SU-DHL-6 (cell line): Measurements from ENCODE around the gene BIN1.

ENCODE experiments used
- EZH2phosphoT487 ChIP-seq: fragments of 200-600 bp; sonication (generic), shearing (Covaris generic); conservative IDR thresholded peaks from 2 replicates; pipeline ENCODE4 v1.6.1; 2018; ENCODE audit warnings: mild to moderate bottlenecking, antibody characterized with exemption, low read length, moderate library complexity, mixed read lengths
- TF ChIP-seq, protein P1 (sequence below): fragments of 200-600 bp; sonication (generic); IDR thresholded peaks from one replicate; pipeline ENCODE4 v1.5.1; 2017; ENCODE audit warnings: antibody characterized with exemption, mild to moderate bottlenecking, low read length, moderate library complexity; ENCODE audit not compliant: insufficient read depth, poor library complexity, severe bottlenecking

DNA sequence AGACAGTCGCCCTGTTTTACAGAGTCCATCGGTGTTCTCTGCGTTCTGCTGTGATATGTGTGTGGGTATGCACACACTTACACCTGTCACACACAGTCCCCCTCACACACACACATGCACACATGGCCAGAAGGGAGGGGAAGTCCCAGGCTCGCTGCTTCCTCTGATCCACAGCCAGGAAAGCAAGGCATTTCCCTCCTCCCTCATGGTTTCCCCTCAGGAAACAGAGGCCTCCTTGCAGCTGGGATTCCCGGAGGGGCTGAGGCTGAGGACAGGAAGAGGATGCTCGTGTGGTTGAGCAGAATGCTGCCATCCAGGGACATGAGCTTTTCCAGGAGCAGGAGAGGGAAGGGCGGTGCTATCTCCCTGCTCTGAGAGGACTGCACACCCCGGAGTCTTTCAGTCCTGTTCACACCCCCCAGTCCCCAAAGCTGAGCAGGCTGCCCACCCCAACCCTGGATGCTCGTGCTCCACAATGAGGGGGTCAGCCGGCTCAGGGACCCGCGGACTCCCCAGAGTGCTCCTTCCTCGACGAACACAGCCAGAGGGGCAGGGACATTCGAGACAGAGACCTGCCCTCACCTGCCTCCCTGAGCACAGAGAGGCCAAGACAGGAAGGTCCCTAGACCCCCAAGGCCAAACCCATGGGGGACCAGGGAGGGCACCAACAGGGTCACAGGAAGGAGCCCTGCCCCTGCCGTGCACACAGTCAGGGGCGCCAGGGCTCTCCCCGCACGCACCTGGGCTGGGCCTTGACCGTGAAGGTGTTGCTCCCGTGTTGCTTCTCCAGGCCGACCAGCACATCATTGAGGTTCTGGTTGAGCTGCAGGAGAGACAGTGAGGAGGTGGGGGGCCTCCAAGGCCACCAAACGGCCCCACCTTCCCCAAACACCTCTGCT, 45.3 kb downstream of the BIN1 start:
- TF ChIP-seq, protein P1, sequence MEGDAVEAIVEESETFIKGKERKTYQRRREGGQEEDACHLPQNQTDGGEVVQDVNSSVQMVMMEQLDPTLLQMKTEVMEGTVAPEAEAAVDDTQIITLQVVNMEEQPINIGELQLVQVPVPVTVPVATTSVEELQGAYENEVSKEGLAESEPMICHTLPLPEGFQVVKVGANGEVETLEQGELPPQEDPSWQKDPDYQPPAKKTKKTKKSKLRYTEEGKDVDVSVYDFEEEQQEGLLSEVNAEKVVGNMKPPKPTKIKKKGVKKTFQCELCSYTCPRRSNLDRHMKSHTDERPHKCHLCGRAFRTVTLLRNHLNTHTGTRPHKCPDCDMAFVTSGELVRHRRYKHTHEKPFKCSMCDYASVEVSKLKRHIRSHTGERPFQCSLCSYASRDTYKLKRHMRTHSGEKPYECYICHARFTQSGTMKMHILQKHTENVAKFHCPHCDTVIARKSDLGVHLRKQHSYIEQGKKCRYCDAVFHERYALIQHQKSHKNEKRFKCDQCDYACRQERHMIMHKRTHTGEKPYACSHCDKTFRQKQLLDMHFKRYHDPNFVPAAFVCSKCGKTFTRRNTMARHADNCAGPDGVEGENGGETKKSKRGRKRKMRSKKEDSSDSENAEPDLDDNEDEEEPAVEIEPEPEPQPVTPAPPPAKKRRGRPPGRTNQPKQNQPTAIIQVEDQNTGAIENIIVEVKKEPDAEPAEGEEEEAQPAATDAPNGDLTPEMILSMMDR: no peak
- no peak for TF ChIP-seq EZH2phosphoT487
